GM19193 (cell line): ENCODE measurements around the gene SUPV3L1.

Experiments used
- POLR2A ChIP-seq: IDR thresholded peaks from 4 replicates; pipeline ENCODE4 v1.6.1; 2011; ENCODE audit not compliant: insufficient read depth, insufficient read length; ENCODE audit errors: extremely low read depth

The SUPV3L1 gene

DNA sequence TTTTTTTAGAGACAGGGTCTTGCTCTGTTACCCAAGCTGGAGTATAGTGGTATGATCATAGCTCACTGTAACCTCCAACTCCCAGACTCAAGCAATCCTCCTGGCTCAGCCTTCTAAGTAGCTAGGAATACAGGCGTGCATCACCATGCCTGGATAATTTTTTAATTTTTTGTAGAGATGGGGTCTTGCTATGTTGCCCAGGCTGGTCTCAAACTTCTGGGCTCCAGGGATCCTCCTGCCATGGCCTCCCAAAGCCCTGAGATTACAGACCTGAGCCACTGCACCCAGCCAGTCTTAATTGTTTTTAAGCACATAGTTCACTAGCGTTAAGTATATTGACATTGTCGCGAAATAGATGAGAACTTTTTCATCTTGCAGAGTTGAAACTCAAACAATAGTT is 2.0 kb downstream of the SUPV3L1 start:
- TF ChIP-seq POLR2A, result no peak

DNA sequence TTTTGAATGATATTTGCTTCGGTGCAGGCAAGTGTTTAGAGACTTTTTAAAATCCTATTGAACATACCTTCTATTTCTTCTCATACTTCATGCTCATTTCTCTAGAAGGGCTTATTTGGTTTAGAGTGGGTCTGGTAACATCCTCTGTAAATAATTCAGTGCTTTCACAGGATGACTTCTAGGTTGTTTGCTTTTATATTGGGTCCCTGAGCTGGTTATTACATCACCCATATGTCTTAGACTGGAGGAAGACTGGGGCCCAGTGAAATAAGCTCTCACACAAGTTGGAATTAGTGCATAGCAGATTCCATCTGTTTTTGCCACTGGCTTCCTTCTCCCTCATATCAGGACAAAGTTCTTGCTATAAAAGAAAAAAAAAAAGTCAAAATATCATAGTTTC is 6.5 kb downstream of the SUPV3L1 start:
- TF ChIP-seq POLR2A, result no peak

DNA sequence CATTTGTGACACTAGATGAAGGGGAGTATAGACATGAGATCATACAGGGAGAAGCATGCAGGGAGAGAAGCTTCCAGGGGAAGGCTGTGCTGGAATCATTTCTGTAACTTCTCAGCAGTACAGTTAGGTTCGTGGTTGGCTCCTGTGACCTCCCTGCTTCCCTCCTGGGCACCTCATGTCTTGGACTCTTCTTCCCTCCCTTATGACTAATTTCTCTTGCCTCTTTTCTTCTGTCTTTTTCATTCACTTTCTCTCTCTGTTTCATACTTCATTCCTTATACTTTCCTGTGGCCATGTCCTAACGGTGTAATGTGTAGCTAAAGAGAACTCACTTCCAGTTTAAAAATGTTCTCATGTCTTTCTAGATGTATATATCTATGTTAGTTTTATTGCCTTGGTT is 21.0 kb downstream of the SUPV3L1 start:
- no peak for TF ChIP-seq POLR2A

DNA sequence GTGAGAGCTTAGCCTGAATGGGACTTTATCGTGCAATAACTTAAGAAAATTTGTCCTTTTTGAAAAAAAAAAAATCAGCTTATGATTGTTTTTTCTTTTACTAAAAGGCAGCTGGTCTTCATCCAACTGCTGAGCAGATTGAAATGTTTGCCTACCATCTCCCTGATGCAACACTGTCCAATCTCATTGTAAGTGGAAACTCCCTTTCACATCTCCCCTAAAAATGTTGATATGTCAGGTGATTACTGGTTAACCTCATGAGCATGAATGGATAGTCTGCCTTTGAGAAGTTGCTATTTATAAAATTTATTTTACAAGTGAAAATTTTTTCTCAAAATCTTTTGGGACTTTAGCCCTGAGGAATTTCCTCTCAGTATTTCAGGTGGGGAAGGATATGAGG is 22.3 kb downstream of the SUPV3L1 start:
- no peak for TF ChIP-seq POLR2A

DNA sequence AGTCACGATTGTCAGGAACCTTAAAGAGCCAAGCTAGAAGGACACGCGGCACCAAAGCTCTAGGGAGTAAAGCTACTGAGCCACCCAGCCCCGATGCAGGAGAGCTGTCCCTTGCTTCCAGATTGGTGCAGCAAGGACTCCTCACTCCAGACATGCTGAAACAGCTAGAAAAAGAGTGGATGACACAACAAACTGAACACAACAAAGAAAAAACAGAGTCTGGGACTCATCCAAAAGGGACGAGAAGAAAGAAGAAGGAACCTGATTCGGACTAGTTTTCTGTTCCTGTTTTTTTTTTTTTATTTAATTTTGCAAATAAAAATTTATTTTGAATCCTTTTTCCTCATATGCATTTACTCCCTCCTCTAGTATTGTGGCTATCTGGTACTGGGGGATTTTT is 28.7 kb downstream of the SUPV3L1 start:
- TF ChIP-seq POLR2A, result no peak

DNA sequence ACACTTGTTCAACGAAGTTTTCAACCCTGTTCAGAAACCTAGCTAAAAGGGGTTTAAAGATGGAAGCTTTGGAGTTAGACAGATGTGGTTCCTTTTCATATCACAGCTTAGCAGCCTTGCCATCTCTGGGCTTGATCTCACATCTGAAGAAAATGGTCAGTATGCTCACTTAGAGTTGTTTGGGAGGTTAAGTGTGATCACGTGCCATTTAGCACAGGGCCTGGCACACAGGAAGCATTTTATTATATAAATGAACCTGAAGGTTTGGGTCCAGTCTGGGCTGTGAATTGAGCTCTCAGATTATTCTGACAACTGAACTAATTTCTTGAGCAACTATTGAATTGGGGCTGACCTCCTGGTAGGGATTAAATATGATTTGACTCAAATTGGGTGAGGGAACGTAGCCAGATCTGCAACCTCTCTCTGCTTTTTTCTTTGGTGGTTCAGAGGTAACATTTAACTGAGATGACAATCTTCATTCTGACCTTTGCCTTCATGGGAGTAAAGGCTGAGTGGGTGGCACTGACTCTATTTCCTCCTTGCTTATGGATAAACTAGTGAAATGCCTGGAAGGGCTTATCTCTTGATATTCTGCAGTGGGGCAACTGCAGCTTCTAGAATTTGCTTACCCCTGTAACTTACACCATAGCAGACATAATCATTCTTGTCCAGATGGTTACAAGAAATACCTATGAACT is 29.9 kb downstream of the SUPV3L1 start:
- TF ChIP-seq POLR2A, result no peak

DNA sequence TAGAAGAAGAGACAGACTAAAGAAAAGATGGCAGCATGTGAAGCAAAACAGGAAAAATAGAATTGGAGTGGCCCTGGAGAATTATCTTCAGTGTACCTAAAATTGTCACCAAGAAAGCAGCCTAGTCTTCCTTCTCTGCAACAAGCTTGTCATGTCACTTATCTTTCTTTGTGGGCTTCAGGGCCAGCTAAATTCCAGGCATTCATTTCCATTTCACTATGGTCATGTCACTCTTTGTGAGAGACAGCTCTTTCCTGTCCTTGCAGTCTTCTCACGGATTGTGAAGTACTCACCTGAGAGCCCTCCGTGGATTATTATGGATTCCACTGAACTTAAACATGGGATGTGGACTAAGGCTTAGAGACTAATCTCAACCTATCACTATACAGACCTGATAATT is 31.1 kb downstream of the SUPV3L1 start:
- TF ChIP-seq POLR2A, result no peak

DNA sequence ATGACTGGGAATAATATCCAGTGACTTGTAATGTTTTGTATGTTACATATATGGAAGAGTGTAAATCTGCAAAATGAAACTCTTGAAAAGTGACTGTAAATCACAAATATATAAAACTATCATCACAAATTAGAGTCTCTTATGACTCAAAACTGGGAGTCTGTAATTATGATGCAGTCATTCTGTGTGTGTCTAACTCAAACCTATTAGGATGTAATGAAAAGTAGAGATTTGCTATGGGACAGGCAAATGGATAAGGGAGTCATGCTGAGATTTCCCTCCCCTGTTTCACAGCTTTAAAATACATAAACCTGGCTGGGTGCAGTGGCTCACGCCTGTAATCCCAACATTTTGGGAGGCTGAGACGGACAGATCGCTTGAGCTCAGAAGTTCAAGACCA is 31.5 kb downstream of the SUPV3L1 start:
- no peak for TF ChIP-seq POLR2A

DNA sequence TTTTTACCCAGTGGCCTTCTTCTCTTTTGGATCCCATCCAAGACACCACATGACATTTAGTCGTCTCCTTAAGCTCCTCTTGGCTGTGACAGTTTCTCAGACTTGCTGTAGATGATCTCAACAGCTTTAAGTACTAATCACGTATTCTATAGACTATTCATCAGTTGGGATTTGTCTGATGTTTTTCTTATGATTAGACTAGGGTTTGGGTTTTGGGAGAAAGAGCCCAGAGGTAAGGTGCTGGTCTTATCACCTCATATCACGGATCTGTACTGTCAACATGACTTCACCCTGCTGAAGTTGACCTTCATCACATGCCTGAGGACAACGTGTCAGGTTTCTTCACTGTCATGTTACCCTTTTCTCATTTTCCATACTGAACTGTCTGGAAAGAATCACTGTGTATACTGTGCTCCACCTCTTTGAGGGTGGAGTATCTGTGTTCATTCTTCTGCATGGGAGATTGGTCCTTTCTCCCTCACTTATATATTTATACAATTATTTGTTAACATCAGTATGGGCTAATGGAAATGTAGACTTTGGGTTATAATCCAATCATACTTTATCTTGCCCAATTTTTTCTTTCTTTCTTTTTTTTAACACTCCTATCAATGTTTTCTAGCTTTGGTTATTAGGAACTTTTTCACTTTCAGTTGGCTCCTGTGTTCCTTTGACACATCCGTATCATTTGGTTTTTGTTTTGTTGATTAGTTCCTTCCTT is 33.7 kb downstream of the SUPV3L1 start:
- TF ChIP-seq POLR2A, result no peak

DNA sequence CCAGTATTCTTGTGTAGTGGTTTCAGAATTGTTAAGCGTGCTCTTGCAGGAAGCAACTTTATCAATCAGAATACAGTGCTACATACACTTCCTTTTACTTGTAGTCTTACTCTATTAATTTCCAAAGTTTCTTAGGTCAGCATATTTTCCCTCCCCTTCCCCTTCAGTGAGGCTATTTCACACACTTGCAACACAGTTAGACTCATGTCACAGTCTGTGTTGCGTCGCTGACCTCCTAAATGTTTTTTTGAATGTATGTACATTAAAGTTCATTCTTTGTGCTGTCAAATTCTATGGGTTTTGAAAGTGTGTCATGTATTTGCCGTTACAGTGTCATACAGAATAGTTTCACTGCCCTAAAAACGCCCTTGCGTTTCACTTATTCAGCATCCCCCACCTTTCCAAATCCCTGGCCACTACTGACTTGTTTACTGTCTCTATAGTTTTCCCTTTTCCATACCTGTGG is 34.7 kb downstream of the SUPV3L1 start:
- TF ChIP-seq POLR2A, result no peak

DNA sequence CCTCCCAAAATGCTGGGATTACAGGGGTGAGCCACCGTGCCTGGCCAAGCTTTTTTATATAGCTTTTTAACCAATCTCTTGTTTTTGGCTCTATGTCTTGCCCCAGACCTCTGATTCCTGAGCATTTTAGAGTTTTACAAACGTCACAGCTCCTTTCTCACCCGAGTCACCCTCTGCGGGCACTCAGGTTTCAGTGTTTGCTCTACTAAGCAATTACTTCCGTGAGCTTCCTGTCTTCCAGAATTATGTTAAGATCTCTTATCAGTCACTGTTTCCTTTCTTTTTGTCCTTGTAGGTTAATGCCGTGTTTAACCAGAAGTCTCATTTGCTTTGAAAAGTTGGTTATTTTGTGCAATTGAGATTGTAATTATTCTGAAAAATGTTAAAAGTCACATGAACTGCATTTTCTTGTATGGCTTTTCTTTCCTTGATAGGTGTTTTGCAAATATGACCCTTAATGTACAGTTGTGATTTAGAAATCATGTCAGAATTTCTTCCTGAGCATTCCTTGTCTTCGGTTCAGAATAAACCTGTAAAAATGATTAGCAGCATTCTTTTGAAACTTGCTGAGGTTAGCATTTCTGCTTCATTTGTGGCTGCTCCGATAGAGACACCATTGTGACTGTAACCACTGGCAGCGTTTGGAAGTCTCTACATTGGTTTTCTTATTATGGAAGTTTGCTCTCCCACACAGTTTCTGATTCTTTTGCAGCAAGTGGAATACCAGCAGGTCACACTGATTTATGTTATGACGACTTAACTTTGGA is 35.6 kb downstream of the SUPV3L1 start:
- TF ChIP-seq POLR2A, result no peak

DNA sequence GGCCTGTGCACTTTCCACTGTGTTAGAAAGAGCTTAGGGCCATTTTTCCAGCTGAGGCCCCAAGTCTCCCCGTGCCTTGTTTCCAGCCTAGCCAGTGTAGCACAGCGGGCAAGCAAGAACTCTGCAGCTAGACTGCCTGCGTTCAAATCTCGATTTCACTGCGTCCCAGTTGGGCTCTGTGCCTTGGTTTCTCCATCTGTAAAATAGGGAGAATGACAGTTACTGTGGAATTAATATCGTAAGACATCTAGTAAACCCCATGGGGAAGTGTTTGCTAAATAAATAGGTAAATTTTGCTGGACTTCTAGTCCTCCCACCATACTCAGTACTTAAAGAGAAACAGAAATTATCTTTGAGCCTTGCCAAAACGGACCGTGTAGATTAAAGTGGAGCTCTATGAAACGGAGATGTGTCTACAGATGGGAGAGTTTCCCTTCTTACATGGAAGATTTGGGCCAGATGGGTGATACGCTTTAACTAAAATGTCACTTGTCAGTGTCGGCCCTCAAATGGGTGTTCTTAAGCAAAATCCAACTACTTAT is 36.6 kb downstream of the SUPV3L1 start:
- TF ChIP-seq POLR2A, result no peak

DNA sequence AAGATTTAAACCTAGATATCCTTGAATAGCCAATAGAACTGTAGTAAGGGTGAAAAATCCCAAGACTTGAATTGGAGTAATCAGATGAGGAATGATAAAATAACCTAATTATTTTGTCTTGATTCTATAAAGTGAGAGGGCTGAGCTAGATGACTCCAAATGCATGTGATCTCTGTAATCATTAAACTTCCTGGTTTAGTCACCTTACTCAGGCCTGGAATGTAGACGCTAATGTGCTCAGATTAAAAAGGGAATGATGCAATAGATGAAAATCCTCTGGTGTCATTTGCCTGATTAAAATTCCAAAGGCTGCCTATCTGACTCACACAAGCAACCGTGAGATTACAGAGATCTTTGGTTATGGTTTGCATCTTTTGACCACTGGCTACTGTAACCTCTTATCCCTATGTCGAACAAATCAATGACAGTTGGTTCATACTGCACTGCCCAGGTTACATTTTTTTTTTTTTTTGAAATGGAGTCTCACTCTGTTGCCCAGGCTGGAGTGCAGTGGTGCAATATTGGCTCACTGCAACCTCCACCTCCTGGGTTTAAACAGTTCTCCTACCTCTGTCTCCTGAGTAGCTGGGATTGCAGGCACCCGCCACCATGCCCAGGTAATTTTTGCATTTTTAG is 37.2 kb downstream of the SUPV3L1 start:
- no peak for TF ChIP-seq POLR2A

DNA sequence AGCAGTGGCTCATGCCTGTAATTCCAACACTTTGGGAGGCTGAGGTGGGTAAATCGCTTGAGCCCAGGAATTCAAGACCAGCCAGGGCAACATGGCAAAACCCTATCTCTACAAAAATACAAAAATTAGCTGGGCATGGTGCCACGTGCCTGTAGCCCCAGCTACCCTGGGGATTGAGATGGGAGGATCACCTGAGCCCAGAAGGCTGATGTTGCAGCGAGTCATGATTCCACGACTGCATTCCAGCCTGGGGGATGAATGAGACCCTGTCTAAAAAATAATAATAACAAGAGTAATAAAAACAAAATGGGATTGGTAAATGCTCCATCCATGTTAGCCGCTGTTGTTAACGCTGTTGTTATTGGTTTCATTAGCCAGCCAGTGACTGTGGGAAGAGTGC is 38.8 kb downstream of the SUPV3L1 start:
- no peak for TF ChIP-seq POLR2A

DNA sequence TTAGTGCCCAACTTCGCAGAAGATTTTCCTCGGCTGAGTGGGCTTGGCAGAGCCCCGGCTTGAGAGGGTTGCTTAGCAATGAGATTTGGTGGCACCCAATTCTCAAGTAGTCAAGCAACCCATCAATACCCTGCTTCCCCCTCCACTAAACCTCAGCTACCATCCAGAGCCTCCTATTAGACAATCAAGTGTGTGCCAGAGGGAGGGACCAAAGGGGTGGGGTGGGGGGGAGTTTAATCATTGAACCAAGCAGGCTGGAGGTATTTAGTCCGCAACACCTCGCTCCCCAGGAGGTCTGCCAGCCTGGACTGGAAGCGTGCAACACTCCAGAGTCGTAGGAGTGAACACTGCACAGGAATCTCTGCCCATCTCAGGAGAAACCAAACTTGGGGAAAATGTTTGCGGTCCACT is 40.0 kb downstream of the SUPV3L1 start, which contains the start of gene HKDC1:
TSS of gene HKDC1 (plus strand) at position 292 of the 411 bp plus-strand sequence. CDS start at position 396, 104 bp downstream.
- TF ChIP-seq POLR2A, result no peak
